GM23338 (cell line): ENCODE measurements around the gene RNF44. TPM values are rescaled to one million over a fixed set of nuclear protein-coding genes. Genes with fewer than 3 reads are reported as not detected.

ENCODE experiments used
- ATAC-seq: fragments of 200-7000 bp; cut with Tn5 transposase; 3 replicates; pipeline ENCODE4 v1.9.1; 2020
- DNase-seq: peaks from one replicate; pipeline ENCODE4 v3.0.0-alpha.2; 2015; ENCODE audit warnings: low spot score
- H2AFZ ChIP-seq: fragments of 200-600 bp; sonication (generic); 2 replicates; pipeline ENCODE4 v1.8.0; 2016; ENCODE audit warnings: antibody characterized with exemption, mild to moderate bottlenecking, moderate library complexity
- H3F3A ChIP-seq: fragments of 200-600 bp; sonication (generic); replicated peaks from 2 replicates; pipeline ENCODE4 v1.8.0; 2017; ENCODE audit warnings: antibody characterized with exemption, mixed run types, low read depth
- H3K27ac ChIP-seq: fragments of 200-600 bp; sonication (generic); 2 replicates; pipeline ENCODE4 v1.6.1; 2016; ENCODE audit warnings: low read depth
- H3K27me3 ChIP-seq: fragments of 200-600 bp; sonication (generic); 2 replicates; pipeline ENCODE4 v1.8.0; 2016; ENCODE audit warnings: mild to moderate bottlenecking, mixed run types, moderate library complexity; ENCODE audit not compliant: insufficient read depth
- H3K36me3 ChIP-seq: fragments of 200-600 bp; sonication (generic); 2 replicates; pipeline ENCODE4 v1.8.0; 2016; ENCODE audit warnings: mild to moderate bottlenecking; ENCODE audit not compliant: insufficient read depth
- H3K4me1 ChIP-seq: fragments of 200-600 bp; sonication (generic); 2 replicates; pipeline ENCODE4 v1.8.0; 2016; ENCODE audit warnings: mild to moderate bottlenecking, moderate library complexity; ENCODE audit not compliant: insufficient read depth
- H3K4me2 ChIP-seq: fragments of 200-600 bp; sonication (generic); 2 replicates; pipeline ENCODE4 v1.7.1; 2017; ENCODE audit warnings: mixed run types
- H3K4me3 ChIP-seq: fragments of 200-600 bp; sonication (generic); 2 replicates; pipeline ENCODE4 v1.6.1; 2016; ENCODE audit warnings: mixed run types
- H3K79me2 ChIP-seq: fragments of 200-600 bp; sonication (generic); replicated peaks from 2 replicates; pipeline ENCODE4 v1.8.0; 2017; ENCODE audit warnings: mild to moderate bottlenecking; ENCODE audit not compliant: insufficient read depth
- H3K9me2 ChIP-seq: fragments of 200-600 bp; sonication (generic); 2 replicates; pipeline ENCODE4 v1.8.0; 2017; ENCODE audit not compliant: insufficient read depth
- H4K20me1 ChIP-seq: fragments of 200-600 bp; sonication (generic); replicated peaks from 2 replicates; pipeline ENCODE4 v1.8.0; 2017; ENCODE audit warnings: mild to moderate bottlenecking; ENCODE audit not compliant: insufficient read depth
- H3K27ac Mint-ChIP-seq: 2 replicates; pipeline ENCODE4 v1.8.0; 2020; ENCODE audit warnings: inconsistent platforms, mild to moderate bottlenecking, moderate library complexity, mixed read lengths
- H3K27me3 Mint-ChIP-seq: 3 replicates; pipeline ENCODE4 v1.8.0; 2022; ENCODE audit warnings: low read depth, mild to moderate bottlenecking, moderate library complexity, mixed read lengths, inconsistent platforms; ENCODE audit not compliant: insufficient read depth, poor library complexity
- H3K36me3 Mint-ChIP-seq: 3 replicates; pipeline ENCODE4 v1.8.0; 2021; ENCODE audit warnings: low read depth, mild to moderate bottlenecking, inconsistent platforms, moderate library complexity, mixed read lengths
- H3K4me1 Mint-ChIP-seq: 3 replicates; pipeline ENCODE4 v1.8.0; 2020; ENCODE audit warnings: mild to moderate bottlenecking, inconsistent platforms, mixed read lengths
- H3K4me3 Mint-ChIP-seq: 3 replicates; pipeline ENCODE4 v1.8.0; 2021; ENCODE audit warnings: moderate library complexity, mild to moderate bottlenecking, inconsistent platforms, mixed read lengths
- H3K9me3 Mint-ChIP-seq: 3 replicates; pipeline ENCODE4 v1.8.0; 2020; ENCODE audit warnings: moderate library complexity, mild to moderate bottlenecking, inconsistent platforms, mixed read lengths
- CREB1 ChIP-seq: fragments of 250-450 bp; sonication (Bioruptor Pico); IDR thresholded peaks from 2 replicates; pipeline ENCODE4 v1.5.0; 2020; ENCODE audit warnings: low read depth, mild to moderate bottlenecking, moderate library complexity
- EZH2 ChIP-seq: fragments of 200-600 bp; sonication (generic); IDR thresholded peaks from one replicate; pipeline ENCODE4 v1.8.0; 2017; ENCODE audit warnings: antibody characterized with exemption, mild to moderate bottlenecking, low read depth; ENCODE audit not compliant: unreplicated experiment
- JUNB ChIP-seq: IDR thresholded peaks from one replicate; pipeline ENCODE4 v1.6.1; 2016; ENCODE audit warnings: antibody characterized with exemption; ENCODE audit not compliant: unreplicated experiment
- NANOG ChIP-seq: IDR thresholded peaks from 2 replicates; pipeline ENCODE4 v1.6.1; 2016; ENCODE audit warnings: antibody characterized with exemption, borderline replicate concordance
- STAT1 ChIP-seq: IDR thresholded peaks from one replicate; pipeline ENCODE4 v1.6.1; 2016; ENCODE audit warnings: antibody characterized with exemption; ENCODE audit not compliant: unreplicated experiment
- ZNF114 ChIP-seq: fragments of 250-450 bp; sonication (Bioruptor Pico); IDR thresholded peaks from 2 replicates; pipeline ENCODE4 v1.5.0; 2020; ENCODE audit warnings: mild to moderate bottlenecking, moderate library complexity
- ZNF331 ChIP-seq: fragments of 250-450 bp; sonication (Bioruptor Pico); IDR thresholded peaks from 2 replicates; pipeline ENCODE4 v1.5.0; 2020; ENCODE audit warnings: low read depth, mild to moderate bottlenecking, moderate library complexity
- polyA plus RNA-seq: library from polyadenylated mRNA; unstranded; fragments of >200 nt; fragmentation: Nextera tagmentation; extraction: Ambion mirVana; gene quantifications from 2 replicates; pipeline ENCODE4 v1.2.1, GENCODE V29; 2016
- total RNA-seq: library from RNA; depleted of rRNA; stranded (reverse); fragments of >200 nt; shearing (Covaris generic); gene quantifications from 2 replicates; pipeline ENCODE4 v1.2.3, GENCODE V29; 2014
- TF ChIP-seq, protein P1 (sequence below), 2 experiments: fragments of 200-600 bp in 1 of 2; sonication (generic) in 1 of 2; conservative IDR thresholded peaks; 2 replicates each; pipeline versions ENCODE4 v1.5.1 to v1.6.1; 2016 to 2017; ENCODE audit warnings: antibody characterized with exemption in 2 of 2, low read depth in 2 of 2, mild to moderate bottlenecking in 2 of 2, moderate library complexity in 1 of 2
- TF ChIP-seq, protein P2 (sequence below): fragments of 250-450 bp; sonication (Bioruptor Pico); IDR thresholded peaks from 2 replicates; pipeline ENCODE4 v1.5.0; 2020; ENCODE audit warnings: mild to moderate bottlenecking, moderate library complexity
- TF ChIP-seq, protein P3 (sequence below): IDR thresholded peaks from one replicate; pipeline ENCODE4 v1.6.1; 2018; ENCODE audit warnings: antibody characterized with exemption; ENCODE audit not compliant: unreplicated experiment

Gene RNF44
- total and polyA plus RNA-seq, 2 experiments from 2014 or later: 56.7 to 104 TPM

DNA sequence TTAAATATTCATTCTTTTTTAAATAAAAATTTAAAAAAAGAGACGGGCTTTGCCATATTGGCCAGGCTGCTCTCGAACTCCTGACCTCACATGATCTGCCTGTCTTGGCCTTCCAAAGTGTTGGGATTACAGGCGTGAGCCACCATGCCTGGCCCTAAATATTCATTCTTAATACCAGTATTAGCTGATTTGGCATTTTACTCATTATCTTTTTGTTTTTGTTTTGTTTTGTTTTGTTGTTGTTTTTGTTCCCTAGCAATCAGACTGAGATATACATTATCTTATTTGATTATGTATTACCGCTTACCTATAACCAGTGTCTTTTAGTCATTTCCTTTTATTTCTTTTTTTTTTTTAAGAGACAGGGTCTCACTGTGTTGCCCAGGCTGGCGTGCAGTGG is 37.9 kb downstream of the RNF44 start:
- H3F3A ChIP-seq: no peaks in the 10 kb centered on the region
- peaks cover 6% of the 10 kb centered on the region; the same call in 1 of the 2 replicates for H4K20me1 ChIP-seq
- H3K27me3 ChIP-seq: no peaks in the 10 kb centered on the region
- peaks cover 68% of the 10 kb centered on the region for H3K36me3 ChIP-seq
- Mint-ChIP-seq H3K27me3 (peaks cover 3% of the 10 kb centered on the region), H3K4me1 (peaks cover 4% of the 10 kb centered on the region; the same call in 1 of the 3 replicates), H3K36me3 (peaks cover 82% of the 10 kb centered on the region), H3K4me3 (no peak overlapping the region), H3K27ac (no peak overlapping the region), H3K9me3 (no peaks in the 10 kb centered on the region)
- H3K27ac ChIP-seq: no peak overlapping the region
- no peak for ATAC-seq
- H3K4me2 ChIP-seq: no peak overlapping the region
- no peaks in the 10 kb centered on the region for H3K79me2 ChIP-seq
- no peaks in the 10 kb centered on the region for H3K4me1 ChIP-seq
- no peak overlapping the region for H2AFZ ChIP-seq
- TF ChIP-seq, protein P1, sequence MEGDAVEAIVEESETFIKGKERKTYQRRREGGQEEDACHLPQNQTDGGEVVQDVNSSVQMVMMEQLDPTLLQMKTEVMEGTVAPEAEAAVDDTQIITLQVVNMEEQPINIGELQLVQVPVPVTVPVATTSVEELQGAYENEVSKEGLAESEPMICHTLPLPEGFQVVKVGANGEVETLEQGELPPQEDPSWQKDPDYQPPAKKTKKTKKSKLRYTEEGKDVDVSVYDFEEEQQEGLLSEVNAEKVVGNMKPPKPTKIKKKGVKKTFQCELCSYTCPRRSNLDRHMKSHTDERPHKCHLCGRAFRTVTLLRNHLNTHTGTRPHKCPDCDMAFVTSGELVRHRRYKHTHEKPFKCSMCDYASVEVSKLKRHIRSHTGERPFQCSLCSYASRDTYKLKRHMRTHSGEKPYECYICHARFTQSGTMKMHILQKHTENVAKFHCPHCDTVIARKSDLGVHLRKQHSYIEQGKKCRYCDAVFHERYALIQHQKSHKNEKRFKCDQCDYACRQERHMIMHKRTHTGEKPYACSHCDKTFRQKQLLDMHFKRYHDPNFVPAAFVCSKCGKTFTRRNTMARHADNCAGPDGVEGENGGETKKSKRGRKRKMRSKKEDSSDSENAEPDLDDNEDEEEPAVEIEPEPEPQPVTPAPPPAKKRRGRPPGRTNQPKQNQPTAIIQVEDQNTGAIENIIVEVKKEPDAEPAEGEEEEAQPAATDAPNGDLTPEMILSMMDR (conservative IDR thresholded peaks at IDR 0.05; ENCODE audit: low read depth in 2 of 2): no peak
- TF ChIP-seq ZNF114: no peak
- no peak for TF ChIP-seq NANOG
- TF ChIP-seq CREB1 (CRISPR knock-in tag): no peak
- TF ChIP-seq ZNF331: no peak
- no peak for TF ChIP-seq JUNB
- TF ChIP-seq EZH2: no peak
- TF ChIP-seq STAT1: no peak
- TF ChIP-seq, protein P2, sequence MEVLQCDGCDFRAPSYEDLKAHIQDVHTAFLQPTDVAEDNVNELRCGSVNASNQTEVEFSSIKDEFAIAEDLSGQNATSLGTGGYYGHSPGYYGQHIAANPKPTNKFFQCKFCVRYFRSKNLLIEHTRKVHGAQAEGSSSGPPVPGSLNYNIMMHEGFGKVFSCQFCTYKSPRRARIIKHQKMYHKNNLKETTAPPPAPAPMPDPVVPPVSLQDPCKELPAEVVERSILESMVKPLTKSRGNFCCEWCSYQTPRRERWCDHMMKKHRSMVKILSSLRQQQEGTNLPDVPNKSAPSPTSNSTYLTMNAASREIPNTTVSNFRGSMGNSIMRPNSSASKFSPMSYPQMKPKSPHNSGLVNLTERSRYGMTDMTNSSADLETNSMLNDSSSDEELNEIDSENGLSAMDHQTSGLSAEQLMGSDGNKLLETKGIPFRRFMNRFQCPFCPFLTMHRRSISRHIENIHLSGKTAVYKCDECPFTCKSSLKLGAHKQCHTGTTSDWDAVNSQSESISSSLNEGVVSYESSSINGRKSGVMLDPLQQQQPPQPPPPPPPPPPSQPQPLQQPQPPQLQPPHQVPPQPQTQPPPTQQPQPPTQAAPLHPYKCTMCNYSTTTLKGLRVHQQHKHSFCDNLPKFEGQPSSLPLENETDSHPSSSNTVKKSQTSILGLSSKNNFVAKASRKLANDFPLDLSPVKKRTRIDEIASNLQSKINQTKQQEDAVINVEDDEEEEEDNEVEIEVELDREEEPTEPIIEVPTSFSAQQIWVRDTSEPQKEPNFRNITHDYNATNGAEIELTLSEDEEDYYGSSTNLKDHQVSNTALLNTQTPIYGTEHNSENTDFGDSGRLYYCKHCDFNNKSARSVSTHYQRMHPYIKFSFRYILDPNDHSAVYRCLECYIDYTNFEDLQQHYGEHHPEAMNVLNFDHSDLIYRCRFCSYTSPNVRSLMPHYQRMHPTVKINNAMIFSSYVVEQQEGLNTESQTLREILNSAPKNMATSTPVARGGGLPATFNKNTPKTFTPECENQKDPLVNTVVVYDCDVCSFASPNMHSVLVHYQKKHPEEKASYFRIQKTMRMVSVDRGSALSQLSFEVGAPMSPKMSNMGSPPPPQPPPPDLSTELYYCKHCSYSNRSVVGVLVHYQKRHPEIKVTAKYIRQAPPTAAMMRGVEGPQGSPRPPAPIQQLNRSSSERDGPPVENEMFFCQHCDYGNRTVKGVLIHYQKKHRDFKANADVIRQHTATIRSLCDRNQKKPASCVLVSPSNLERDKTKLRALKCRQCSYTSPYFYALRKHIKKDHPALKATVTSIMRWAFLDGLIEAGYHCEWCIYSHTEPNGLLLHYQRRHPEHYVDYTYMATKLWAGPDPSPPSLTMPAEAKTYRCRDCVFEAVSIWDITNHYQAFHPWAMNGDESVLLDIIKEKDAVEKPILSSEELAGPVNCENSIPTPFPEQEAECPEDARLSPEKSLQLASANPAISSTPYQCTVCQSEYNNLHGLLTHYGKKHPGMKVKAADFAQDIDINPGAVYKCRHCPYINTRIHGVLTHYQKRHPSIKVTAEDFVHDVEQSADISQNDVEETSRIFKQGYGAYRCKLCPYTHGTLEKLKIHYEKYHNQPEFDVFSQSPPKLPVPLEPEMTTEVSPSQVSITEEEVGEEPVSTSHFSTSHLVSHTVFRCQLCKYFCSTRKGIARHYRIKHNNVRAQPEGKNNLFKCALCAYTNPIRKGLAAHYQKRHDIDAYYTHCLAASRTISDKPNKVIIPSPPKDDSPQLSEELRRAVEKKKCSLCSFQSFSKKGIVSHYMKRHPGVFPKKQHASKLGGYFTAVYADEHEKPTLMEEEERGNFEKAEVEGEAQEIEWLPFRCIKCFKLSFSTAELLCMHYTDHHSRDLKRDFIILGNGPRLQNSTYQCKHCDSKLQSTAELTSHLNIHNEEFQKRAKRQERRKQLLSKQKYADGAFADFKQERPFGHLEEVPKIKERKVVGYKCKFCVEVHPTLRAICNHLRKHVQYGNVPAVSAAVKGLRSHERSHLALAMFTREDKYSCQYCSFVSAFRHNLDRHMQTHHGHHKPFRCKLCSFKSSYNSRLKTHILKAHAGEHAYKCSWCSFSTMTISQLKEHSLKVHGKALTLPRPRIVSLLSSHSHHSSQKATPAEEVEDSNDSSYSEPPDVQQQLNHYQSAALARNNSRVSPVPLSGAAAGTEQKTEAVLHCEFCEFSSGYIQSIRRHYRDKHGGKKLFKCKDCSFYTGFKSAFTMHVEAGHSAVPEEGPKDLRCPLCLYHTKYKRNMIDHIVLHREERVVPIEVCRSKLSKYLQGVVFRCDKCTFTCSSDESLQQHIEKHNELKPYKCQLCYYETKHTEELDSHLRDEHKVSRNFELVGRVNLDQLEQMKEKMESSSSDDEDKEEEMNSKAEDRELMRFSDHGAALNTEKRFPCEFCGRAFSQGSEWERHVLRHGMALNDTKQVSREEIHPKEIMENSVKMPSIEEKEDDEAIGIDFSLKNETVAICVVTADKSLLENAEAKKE (CRISPR knock-in tag): no peak
- TF ChIP-seq, protein P3, sequence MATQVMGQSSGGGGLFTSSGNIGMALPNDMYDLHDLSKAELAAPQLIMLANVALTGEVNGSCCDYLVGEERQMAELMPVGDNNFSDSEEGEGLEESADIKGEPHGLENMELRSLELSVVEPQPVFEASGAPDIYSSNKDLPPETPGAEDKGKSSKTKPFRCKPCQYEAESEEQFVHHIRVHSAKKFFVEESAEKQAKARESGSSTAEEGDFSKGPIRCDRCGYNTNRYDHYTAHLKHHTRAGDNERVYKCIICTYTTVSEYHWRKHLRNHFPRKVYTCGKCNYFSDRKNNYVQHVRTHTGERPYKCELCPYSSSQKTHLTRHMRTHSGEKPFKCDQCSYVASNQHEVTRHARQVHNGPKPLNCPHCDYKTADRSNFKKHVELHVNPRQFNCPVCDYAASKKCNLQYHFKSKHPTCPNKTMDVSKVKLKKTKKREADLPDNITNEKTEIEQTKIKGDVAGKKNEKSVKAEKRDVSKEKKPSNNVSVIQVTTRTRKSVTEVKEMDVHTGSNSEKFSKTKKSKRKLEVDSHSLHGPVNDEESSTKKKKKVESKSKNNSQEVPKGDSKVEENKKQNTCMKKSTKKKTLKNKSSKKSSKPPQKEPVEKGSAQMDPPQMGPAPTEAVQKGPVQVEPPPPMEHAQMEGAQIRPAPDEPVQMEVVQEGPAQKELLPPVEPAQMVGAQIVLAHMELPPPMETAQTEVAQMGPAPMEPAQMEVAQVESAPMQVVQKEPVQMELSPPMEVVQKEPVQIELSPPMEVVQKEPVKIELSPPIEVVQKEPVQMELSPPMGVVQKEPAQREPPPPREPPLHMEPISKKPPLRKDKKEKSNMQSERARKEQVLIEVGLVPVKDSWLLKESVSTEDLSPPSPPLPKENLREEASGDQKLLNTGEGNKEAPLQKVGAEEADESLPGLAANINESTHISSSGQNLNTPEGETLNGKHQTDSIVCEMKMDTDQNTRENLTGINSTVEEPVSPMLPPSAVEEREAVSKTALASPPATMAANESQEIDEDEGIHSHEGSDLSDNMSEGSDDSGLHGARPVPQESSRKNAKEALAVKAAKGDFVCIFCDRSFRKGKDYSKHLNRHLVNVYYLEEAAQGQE: no peak
- H3K4me3 ChIP-seq: no peak overlapping the region
- no peaks in the 10 kb centered on the region for H3K9me2 ChIP-seq
- no peak for DNase-seq
